GM19467 (cell line): ENCODE results near the gene HNF1B.

ENCODE experiments used
- ATAC-seq: cut with Tn5 transposase; IDR thresholded peaks from one replicate; pipeline ENCODE4 v1.9.1; 2021; ENCODE audit warnings: mild to moderate bottlenecking, moderate library complexity; ENCODE audit not compliant: unreplicated experiment

Gene HNF1B

GRCh38 chr17:37637956-37638355, 106.9 kb downstream of the HNF1B start:
- no peak for ATAC-seq
